Measurements from ENCODE around the gene LRCOL1. TPM values are rescaled to one million over a fixed set of nuclear protein-coding genes. Genes with fewer than 3 reads are reported as not detected.
A peak's percentile ranks its signal among the peaks of the same experiment; 100 is the strongest.

The LRCOL1 gene
- total RNA-seq, 1 experiment from 2014 or later = not detected

- Histone ChIP-seq H3K36me3 (ENCODE audit: control insufficient read depth in 1 of 2, insufficient read depth in 2 of 2, low read length in 2 of 2) (peaks cover 13 to 21% of the 10 kb centered on the region in 2 experiments; a peak in 3 of 4 replicates), H3K27me3 (ENCODE audit: insufficient read depth, low read length) (no peaks in the 10 kb centered on the region), H3K4me1 (ENCODE audit: control insufficient read depth in 1 of 2, insufficient read depth in 2 of 2, low read length in 2 of 2) (peaks cover 0 to 14% of the 10 kb centered on the region in 2 experiments; a peak in 1 of 4 replicates), H3K9me3 (ENCODE audit: control insufficient read depth in 1 of 2, insufficient read depth in 1 of 2, low read depth in 1 of 2, low read length in 2 of 2) (no peaks in the 10 kb centered on the region), H3K4me2 (ENCODE audit: low read length) (no peak overlapping the region), H2AFZ (ENCODE audit: low read depth, low read length, poor library complexity, severe bottlenecking) (no peak overlapping the region), H3K27ac (ENCODE audit: low read depth, low read length) (no peak overlapping the region), H3K79me2 (ENCODE audit: insufficient read depth, low read length) (no peaks in the 10 kb centered on the region), H3K4me3 (replicated peaks in 1 of 2; ENCODE audit: low read depth in 1 of 2, low read length in 2 of 2) (no peak overlapping the region), H3K9me2 (ENCODE audit: insufficient read depth) (no peaks in the 10 kb centered on the region), H4K20me1 (ENCODE audit: insufficient read depth) (no peaks in the 10 kb centered on the region), H3K9ac (ENCODE audit: low read length) (no peak overlapping the region)
- ChIA-PET RAD21 (ENCODE audit: low non-redundant PET in 1 of 2, low total read pairs in 2 of 2, uncharacterized antibody in 2 of 2, unreplicated experiment in 2 of 2) (no interaction called here), CTCF (interaction anchor here (1.0 kb wide), 1 partner anchor 8 kb away, joined by 4 read pairs; no protein-coding TSS in a partner anchor), POLR2A (no interaction called here)
- intact Hi-C loops (cut with micrococcal nuclease) = no loop called here
- BruUV-seq (replicated peaks) = TSS peak; percentile 31
- ATAC-seq (peak; percentile 30), DNase-seq (ENCODE audit: low read depth, low spot score) (no peak)
- no peak for TF ChIP-seq ZBTB33 (IDR thresholded peaks at IDR 0.05; ENCODE audit: extremely low read depth, insufficient replicate concordance, low read length)
- TF ChIP-seq POLR2A (IDR thresholded peaks at IDR 0.05; ENCODE audit: borderline replicate concordance, extremely low read depth, insufficient read depth, insufficient read length) = no peak
- TF ChIP-seq EZH2 (IDR thresholded peaks at IDR 0.05) = no peak
- no peak for TF ChIP-seq ZNF274 (IDR thresholded peaks at IDR 0.05; ENCODE audit: low read depth, low read length)
- TF ChIP-seq POLR2AphosphoS5 (IDR thresholded peaks at IDR 0.05; ENCODE audit: low read depth, low read length) = no peak
- no peak for TF ChIP-seq CEBPB (IDR thresholded peaks at IDR 0.05; ENCODE audit: low read depth)
- no peak for TF ChIP-seq ATF3 (IDR thresholded peaks at IDR 0.05)
- no peak for TF ChIP-seq ZFX (IDR thresholded peaks at IDR 0.05)
- no peak for TF ChIP-seq ELF1 (IDR thresholded peaks at IDR 0.05; ENCODE audit: borderline replicate concordance, low read depth)
- no peak for TF ChIP-seq CBX3 (IDR thresholded peaks at IDR 0.05; ENCODE audit: low read depth)
- TF ChIP-seq SIN3A (IDR thresholded peaks at IDR 0.05; ENCODE audit: low read depth) = no peak
- no peak for TF ChIP-seq SRF (IDR thresholded peaks at IDR 0.05; ENCODE audit: low read depth)
- TF ChIP-seq TCF7L2 (IDR thresholded peaks at IDR 0.05; ENCODE audit: borderline replicate concordance, extremely low read depth, insufficient read depth, insufficient read length) = no peak
- no peak for TF ChIP-seq SP1 (IDR thresholded peaks at IDR 0.05; ENCODE audit: low read depth)
- no peak for TF ChIP-seq YY1 (IDR thresholded peaks at IDR 0.05; ENCODE audit: extremely low read depth, insufficient replicate concordance, low read depth, low read length)
Observed at GRCh38 chr12:132622437-132623071, 12.2 kb upstream of the LRCOL1 start.
